ENCODE measurements around the gene C2.

DNA sequence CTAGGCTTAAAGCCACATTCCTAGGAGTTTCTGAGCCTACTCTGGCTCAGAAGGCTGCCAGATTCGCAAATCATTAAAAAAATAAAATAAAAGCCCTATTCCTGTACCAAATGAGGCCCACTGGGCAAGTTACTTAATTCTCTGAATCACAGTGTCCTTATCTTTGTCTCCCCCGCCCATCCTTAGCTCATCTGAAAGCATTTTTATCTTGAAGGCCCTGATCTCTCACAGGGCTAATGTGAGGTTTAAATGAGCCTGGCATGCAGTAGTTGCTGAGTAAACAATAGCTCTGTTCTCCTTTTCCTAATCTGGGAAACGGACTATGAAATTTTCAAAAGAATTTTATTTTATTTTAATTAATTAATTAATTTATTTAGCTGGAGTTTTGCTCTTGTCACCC, 23.6 kb upstream of the C2 start:
- TF ChIP-seq, protein P1, sequence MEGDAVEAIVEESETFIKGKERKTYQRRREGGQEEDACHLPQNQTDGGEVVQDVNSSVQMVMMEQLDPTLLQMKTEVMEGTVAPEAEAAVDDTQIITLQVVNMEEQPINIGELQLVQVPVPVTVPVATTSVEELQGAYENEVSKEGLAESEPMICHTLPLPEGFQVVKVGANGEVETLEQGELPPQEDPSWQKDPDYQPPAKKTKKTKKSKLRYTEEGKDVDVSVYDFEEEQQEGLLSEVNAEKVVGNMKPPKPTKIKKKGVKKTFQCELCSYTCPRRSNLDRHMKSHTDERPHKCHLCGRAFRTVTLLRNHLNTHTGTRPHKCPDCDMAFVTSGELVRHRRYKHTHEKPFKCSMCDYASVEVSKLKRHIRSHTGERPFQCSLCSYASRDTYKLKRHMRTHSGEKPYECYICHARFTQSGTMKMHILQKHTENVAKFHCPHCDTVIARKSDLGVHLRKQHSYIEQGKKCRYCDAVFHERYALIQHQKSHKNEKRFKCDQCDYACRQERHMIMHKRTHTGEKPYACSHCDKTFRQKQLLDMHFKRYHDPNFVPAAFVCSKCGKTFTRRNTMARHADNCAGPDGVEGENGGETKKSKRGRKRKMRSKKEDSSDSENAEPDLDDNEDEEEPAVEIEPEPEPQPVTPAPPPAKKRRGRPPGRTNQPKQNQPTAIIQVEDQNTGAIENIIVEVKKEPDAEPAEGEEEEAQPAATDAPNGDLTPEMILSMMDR (IDR thresholded peaks at IDR 0.05 in 8 of 11, conservative IDR thresholded peaks at IDR 0.05 in 3 of 11), result no peak
- TF ChIP-seq POLR2AphosphoS5 (IDR thresholded peaks at IDR 0.05), result no peak
- TF ChIP-seq POLR2A (IDR thresholded peaks at IDR 0.05), result no peak
